Thyroid gland (tissue), 4 donors: ENCODE measurements around the gene MRPS23.

ENCODE experiments used
- CTCF ChIP-seq, 6 experiments: fragments of 200-600 bp in 3 of 6; fragments of 450-650 bp in 3 of 6; sonication (generic) in 3 of 6; IDR thresholded peaks; one replicate each; pipeline ENCODE4 v1.5.1; 2016 to 2019; ENCODE audit warnings: antibody characterized with exemption in 6 of 6, mild to moderate bottlenecking in 2 of 6, inconsistent platforms in 1 of 6, moderate library complexity in 1 of 6
- POLR2A ChIP-seq, 2 donors: fragments of 450-650 bp; IDR thresholded peaks; one replicate each; pipeline ENCODE4 v1.6.1; 2017; ENCODE audit warnings: antibody characterized with exemption in 2 of 2, mild to moderate bottlenecking in 2 of 2, moderate library complexity in 1 of 2

- TF ChIP-seq CTCF (IDR thresholded peaks at IDR 0.05) (no peak), POLR2A (IDR thresholded peaks at IDR 0.05) (no peak)
Measured at GRCh38 chr17:57880086-57880456, 30.2 kb upstream of the MRPS23 start.
